OCI-LY1 (cell line): ENCODE measurements around the gene UBLCP1.
"Not testable (repeated sequence)": the region's sequence is repeated elsewhere in the genome, so short reads cannot be mapped to it uniquely, and the experiment has no call there.

ENCODE experiments used
- H2AFZ ChIP-seq: fragments of 200-600 bp; sonication (generic), shearing (Covaris generic); 2 replicates; pipeline ENCODE4 v1.6.0; 2014; ENCODE audit warnings: antibody characterized with exemption, mild to moderate bottlenecking, low read length
- H3F3A ChIP-seq: fragments of 200-600 bp; sonication (generic), shearing (Covaris generic); 2 replicates; pipeline ENCODE4 v1.6.0; 2014; ENCODE audit warnings: mild to moderate bottlenecking, antibody characterized with exemption, low read length, moderate library complexity; ENCODE audit not compliant: insufficient read depth
- H3K27ac ChIP-seq: fragments of 200-600 bp; sonication (generic); 2 replicates; pipeline ENCODE4 v1.5.1; 2014; ENCODE audit warnings: low read length, mixed run types, mild to moderate bottlenecking, low read depth; ENCODE audit not compliant: poor library complexity, severe bottlenecking
- H3K27me3 ChIP-seq: fragments of 200-600 bp; sonication (generic); 2 replicates; pipeline ENCODE4 v1.6.0; 2014; ENCODE audit warnings: antibody characterized with exemption, mild to moderate bottlenecking, low read length, moderate library complexity; ENCODE audit not compliant: insufficient read depth
- H3K36me3 ChIP-seq: fragments of 200-600 bp; sonication (generic); 2 replicates; pipeline ENCODE4 v1.6.1; 2014; ENCODE audit warnings: mild to moderate bottlenecking, antibody characterized with exemption, low read length, moderate library complexity, mixed read lengths; ENCODE audit not compliant: insufficient read depth
- H3K4me1 ChIP-seq: fragments of 200-600 bp; sonication (generic); 2 replicates; pipeline ENCODE4 v1.5.1; 2014; ENCODE audit warnings: mild to moderate bottlenecking, low read length, moderate library complexity; ENCODE audit not compliant: insufficient read depth, severe bottlenecking
- H3K4me2 ChIP-seq: fragments of 200-600 bp; sonication (generic), shearing (Covaris generic); 2 replicates; pipeline ENCODE4 v1.6.1; 2014; ENCODE audit warnings: low read length
- H3K4me3 ChIP-seq: fragments of 200-600 bp; sonication (generic); 2 replicates; pipeline ENCODE4 v1.5.1; 2014; ENCODE audit warnings: low read length, low read depth, mild to moderate bottlenecking, mixed read lengths; ENCODE audit not compliant: poor library complexity, severe bottlenecking
- H3K79me2 ChIP-seq: fragments of 200-600 bp; shearing (Covaris generic); 2 replicates; pipeline ENCODE4 v1.6.1; 2016; ENCODE audit warnings: mixed run types, low read length, mixed read lengths; ENCODE audit not compliant: insufficient read depth
- H3K9ac ChIP-seq: fragments of 200-600 bp; sonication (generic), shearing (Covaris generic); 2 replicates; pipeline ENCODE4 v1.6.1; 2014; ENCODE audit warnings: mild to moderate bottlenecking, low read length, mixed read lengths
- H3K9me2 ChIP-seq: fragments of 200-600 bp; sonication (generic), shearing (Covaris generic); 2 replicates; pipeline ENCODE4 v1.6.1; 2014; ENCODE audit warnings: low read depth, mild to moderate bottlenecking, low read length, mixed read lengths
- H3K9me3 ChIP-seq: fragments of 200-600 bp; shearing (Covaris generic); 2 replicates; pipeline ENCODE4 v1.6.1; 2014; ENCODE audit warnings: low read length, mixed read lengths
- H4K20me1 ChIP-seq: fragments of 200-600 bp; sonication (generic), shearing (Covaris generic); 2 replicates; pipeline ENCODE4 v1.6.0; 2016; ENCODE audit warnings: mild to moderate bottlenecking, low read length; ENCODE audit not compliant: insufficient read depth
- EZH2 ChIP-seq: fragments of 200-600 bp; sonication (generic), shearing (Covaris generic); IDR thresholded peaks from 2 replicates; pipeline ENCODE4 v1.8.0; 2017; ENCODE audit warnings: borderline replicate concordance, mixed run types, mild to moderate bottlenecking, antibody characterized with exemption, low read length, moderate library complexity, mixed read lengths
- TF ChIP-seq, protein P1 (sequence below): fragments of 200-600 bp; sonication (generic), shearing (Covaris generic); IDR thresholded peaks from 2 replicates; pipeline ENCODE4 v1.5.1; 2017; ENCODE audit warnings: mild to moderate bottlenecking, antibody characterized with exemption, low read length, moderate library complexity, mixed read lengths

The UBLCP1 gene

DNA sequence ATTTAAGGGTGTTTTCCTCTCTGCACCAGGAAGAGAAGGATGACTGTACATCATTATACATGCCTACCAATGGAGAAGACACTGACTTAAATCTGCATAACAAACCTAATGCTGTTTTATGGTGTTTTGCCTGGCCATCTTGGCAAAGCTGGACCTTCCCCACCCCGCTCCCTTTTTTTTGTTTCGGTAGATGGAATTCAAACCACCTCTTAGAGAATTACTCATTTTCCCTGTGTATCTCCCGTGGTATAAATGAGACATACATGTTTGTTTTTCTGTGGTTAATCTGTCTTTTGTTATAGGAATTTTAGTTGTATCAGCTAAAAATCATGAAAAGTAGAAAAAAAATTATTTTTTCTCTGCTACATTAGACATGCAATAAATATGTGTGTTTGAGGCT, 38.4 kb downstream of the UBLCP1 start:
- Histone ChIP-seq H4K20me1 (no peaks in the 10 kb centered on the region), H3K9me2 (no peaks in the 10 kb centered on the region), H3K4me2 (no peak overlapping the region), H3K27me3 (no peaks in the 10 kb centered on the region), H3K9ac (no peak overlapping the region), H3K27ac (no peak overlapping the region), H3K4me1 (no peaks in the 10 kb centered on the region), H3F3A (no peaks in the 10 kb centered on the region), H3K4me3 (no peak overlapping the region), H3K9me3 (peaks cover 17% of the 10 kb centered on the region), H3K36me3 (no peaks in the 10 kb centered on the region), H2AFZ (no peak overlapping the region), H3K79me2 (no peaks in the 10 kb centered on the region)
- TF ChIP-seq, protein P1, sequence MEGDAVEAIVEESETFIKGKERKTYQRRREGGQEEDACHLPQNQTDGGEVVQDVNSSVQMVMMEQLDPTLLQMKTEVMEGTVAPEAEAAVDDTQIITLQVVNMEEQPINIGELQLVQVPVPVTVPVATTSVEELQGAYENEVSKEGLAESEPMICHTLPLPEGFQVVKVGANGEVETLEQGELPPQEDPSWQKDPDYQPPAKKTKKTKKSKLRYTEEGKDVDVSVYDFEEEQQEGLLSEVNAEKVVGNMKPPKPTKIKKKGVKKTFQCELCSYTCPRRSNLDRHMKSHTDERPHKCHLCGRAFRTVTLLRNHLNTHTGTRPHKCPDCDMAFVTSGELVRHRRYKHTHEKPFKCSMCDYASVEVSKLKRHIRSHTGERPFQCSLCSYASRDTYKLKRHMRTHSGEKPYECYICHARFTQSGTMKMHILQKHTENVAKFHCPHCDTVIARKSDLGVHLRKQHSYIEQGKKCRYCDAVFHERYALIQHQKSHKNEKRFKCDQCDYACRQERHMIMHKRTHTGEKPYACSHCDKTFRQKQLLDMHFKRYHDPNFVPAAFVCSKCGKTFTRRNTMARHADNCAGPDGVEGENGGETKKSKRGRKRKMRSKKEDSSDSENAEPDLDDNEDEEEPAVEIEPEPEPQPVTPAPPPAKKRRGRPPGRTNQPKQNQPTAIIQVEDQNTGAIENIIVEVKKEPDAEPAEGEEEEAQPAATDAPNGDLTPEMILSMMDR = no peak
- TF ChIP-seq EZH2 = no peak

DNA sequence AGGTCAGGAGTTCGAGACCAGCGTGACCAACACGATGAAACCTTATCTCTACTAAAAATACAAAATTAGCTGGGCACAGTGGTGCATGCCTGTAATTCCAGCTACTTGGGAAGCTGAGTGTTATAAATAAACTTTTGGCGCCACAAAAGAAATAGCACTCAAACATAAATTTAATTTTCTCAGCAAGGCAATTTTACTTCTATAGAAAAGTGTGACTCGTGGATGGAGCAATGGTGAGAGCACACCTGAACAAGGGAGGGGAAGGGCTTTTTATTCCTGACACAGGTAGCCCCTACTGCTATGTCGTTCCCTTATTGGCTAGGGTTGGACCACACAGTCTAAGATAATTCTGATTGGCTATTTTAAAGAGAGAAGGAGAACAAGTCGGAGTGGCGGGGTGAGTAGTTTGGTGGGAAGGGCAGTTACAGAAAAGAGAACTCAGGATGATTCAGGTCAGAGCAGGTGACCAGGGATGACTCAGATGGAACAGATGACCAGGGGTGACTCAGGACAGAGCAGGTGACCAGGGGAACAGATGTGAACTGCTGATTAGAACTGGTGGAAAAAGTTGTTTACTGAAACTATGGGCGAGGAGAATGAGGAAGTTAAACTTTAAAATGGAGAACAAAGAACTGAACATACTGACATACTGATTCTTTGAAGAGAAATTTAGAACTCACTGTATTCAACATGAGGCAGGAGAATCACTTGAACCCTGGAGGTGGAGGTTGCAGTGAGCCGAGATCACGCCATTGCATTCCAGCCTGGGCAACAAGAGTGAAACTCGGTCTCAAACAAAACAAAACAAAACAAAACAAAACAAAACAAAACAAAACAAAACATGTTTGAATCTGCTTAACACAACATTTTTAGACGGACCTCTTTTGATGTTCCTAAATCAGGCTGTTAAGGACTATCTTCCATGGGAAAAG, 39.1 kb downstream of the UBLCP1 start:
- H3K9me3 ChIP-seq = peaks cover 17% of the 10 kb centered on the region
- H3K27ac ChIP-seq, H3K79me2 ChIP-seq, H3K36me3 ChIP-seq, H3K27me3 ChIP-seq, H3K4me1 ChIP-seq, H3F3A ChIP-seq, H3K9me2 ChIP-seq, H4K20me1 ChIP-seq, H3K4me2 ChIP-seq, H3K4me3 ChIP-seq, H2AFZ ChIP-seq, H3K9ac ChIP-seq: not testable (repeated sequence)

DNA sequence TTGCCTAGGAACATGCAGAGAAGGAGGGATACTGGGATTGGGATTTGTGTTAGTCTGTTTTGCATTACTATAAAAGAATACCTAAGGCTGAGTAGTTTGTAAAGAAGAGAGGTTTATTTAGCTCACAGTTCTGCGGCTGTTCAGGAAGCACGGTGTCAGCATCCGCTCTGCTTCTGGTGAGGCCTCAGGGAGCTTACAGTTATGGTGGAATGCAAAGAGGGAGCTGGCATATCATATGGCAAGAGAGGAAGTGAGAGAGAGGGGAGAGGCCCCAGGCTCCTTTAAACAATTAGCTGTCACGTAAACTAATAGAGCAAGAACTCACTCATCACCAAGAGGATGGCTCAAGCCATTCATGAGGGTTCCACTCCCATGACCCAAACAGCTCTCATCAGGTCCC, 40.2 kb downstream of the UBLCP1 start:
- no peak overlapping the region for H3K4me2 ChIP-seq
- H3K9ac ChIP-seq = no peak overlapping the region
- H3K27ac ChIP-seq = no peak overlapping the region
- no peaks in the 10 kb centered on the region for H4K20me1 ChIP-seq
- no peaks in the 10 kb centered on the region for H3K79me2 ChIP-seq
- H3K9me2 ChIP-seq = no peaks in the 10 kb centered on the region
- no peaks in the 10 kb centered on the region for H3F3A ChIP-seq
- H3K27me3 ChIP-seq = no peaks in the 10 kb centered on the region
- no peak overlapping the region for H3K4me3 ChIP-seq
- no peak overlapping the region for H2AFZ ChIP-seq
- TF ChIP-seq EZH2 = no peak
- TF ChIP-seq, protein P1 = no peak
- H3K9me3 ChIP-seq = peaks cover 17% of the 10 kb centered on the region
- H3K4me1 ChIP-seq = no peaks in the 10 kb centered on the region
- no peaks in the 10 kb centered on the region for H3K36me3 ChIP-seq
